Activated CD8-positive, alpha-beta memory T cell treated with anti-CD3 and anti-CD28 coated beads, Interleukin-2, amount 50 U/mL, for 1 hour (primary cell): ENCODE data around the gene ARHGAP21.

Experiments used
- DNase-seq: peaks from one replicate; pipeline ENCODE4 v3.0.0-alpha.2; 2020; ENCODE audit errors: extremely low read depth

Gene ARHGAP21

DNA sequence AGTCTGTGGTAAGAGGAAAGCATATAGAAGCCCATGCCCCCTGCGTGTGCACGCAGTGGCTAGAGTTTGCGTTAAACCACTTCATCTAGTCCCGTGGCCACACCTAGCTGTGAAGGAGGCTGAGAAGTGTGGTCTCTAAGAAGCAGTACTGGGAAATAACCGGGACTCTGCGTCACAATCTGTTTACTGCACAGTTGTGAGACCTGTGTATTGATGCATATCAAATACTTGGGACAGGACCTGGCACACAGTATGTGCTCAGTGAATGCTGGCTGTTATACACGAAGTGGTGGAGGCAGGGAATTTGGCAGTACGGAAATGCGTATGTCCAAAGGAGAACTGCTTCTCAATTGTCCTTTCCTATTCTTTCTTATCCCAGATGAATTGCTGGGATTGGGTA, 149.5 kb downstream of the ARHGAP21 start:
- DNase-seq = no peak

DNA sequence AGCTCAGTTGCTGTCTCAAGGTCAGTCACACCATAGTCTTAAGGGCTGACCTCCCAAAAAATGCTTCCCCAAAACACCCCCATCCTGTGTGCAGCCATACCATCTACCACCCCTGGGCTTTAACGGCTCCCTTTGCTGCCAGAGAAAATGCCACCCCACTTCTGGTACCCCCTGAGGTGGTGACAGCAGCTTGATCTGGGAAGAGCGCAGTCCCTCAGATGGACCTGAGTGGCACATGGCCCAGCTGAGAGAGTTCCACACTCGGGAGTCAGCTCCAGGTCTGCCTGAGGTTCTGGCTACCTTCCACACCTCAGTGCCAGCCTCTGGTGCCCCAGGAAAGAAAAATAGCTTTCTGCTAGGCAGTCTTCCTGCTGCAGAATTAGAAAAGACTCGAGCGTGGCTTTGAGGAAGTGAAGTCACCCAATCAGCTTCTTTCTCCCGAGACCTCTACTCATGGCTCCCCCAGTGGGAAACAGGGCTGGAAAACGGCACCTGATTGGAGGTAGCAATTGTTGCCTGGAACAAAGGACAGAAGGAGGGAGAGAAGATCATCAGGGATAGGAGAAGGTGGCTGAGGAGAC, 151.7 kb downstream of the ARHGAP21 start:
- DNase-seq = no peak

DNA sequence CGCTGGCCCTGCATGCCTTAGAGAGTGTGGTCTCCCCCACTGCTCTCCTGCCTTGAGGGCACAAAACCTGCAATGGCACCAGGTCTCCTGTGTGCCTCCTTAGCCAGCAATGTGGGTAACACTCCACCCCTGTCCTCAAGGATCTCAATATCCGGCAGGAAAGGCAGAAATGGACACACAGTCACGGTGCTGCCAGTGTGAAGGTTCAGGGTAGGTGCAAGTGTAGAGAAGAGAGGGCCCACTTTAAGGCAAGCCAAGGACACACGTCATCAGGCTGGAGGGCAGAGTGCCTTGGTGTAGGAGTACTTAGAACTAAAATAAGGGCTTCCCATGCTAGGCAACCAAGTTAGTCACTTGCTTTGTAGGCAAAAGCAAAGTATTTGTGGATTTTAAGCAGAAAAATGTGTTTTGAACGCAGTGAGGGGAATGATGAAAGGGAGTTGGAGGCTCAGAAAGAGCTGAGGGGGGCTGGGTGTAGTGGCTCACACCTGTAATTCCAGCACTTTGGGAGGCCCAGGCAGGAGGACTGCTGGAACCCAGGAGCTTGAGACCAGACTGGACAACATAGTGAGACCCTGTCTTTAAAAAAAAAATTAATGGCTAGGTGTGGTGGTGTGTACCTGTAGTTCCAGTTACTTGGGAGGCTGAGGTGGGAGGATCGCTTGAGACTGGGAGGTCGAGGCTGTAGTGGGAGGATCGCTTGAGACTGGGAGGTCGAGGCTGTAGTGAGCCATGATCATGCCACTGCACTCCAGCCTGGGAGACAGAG, 152.8 kb downstream of the ARHGAP21 start:
- no peak for DNase-seq

GRCh38 chr10:24569828-24570657, 153.6 kb downstream of the ARHGAP21 start:
- no peak for DNase-seq

- DNase-seq = no peak
Measured at GRCh38 chr10:24569330-24569796, 154.3 kb downstream of the ARHGAP21 start.

- no peak for DNase-seq
Measured at GRCh38 chr10:24568042-24568441, 155.6 kb downstream of the ARHGAP21 start.

GRCh38 chr10:24561453-24561852, 162.2 kb downstream of the ARHGAP21 start:
- no peak for DNase-seq

- no peak for DNase-seq
Measured at GRCh38 chr10:24556750-24557742, 166.6 kb downstream of the ARHGAP21 start.

DNA sequence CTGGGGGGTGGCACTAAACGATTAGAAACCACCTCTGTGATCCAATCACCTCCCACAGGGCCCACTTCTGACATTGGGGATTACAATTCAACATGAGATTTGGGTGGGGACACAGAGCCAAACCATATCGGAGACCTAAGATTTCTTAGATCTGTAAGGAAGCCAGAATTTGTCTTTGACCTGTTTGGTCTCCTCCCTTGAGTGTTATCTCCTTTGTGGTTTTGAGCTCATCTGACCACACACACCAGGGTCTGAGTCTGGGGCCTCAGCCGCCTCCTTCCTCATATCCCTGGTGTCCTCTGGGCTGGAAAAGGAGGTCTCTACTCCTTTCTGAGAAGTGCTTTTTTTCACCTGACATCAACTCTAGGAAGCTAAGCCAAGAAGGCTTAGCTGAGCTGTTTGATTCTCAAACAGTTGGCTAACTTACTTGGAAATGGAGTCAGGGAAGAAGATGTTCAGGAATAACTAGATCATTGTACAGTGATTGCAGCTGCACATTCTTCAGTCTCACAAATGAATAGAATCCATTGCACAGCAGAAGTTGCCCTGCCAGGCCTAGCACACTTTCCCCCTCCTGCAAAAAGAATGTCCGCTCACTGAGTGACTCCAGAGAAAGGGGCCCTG, 167.4 kb downstream of the ARHGAP21 start:
- no peak for DNase-seq

GRCh38 chr10:24554036-24554435, 169.7 kb downstream of the ARHGAP21 start:
- no peak for DNase-seq

- no peak for DNase-seq
Measured at GRCh38 chr10:24553051-24553612, 170.6 kb downstream of the ARHGAP21 start.

DNA sequence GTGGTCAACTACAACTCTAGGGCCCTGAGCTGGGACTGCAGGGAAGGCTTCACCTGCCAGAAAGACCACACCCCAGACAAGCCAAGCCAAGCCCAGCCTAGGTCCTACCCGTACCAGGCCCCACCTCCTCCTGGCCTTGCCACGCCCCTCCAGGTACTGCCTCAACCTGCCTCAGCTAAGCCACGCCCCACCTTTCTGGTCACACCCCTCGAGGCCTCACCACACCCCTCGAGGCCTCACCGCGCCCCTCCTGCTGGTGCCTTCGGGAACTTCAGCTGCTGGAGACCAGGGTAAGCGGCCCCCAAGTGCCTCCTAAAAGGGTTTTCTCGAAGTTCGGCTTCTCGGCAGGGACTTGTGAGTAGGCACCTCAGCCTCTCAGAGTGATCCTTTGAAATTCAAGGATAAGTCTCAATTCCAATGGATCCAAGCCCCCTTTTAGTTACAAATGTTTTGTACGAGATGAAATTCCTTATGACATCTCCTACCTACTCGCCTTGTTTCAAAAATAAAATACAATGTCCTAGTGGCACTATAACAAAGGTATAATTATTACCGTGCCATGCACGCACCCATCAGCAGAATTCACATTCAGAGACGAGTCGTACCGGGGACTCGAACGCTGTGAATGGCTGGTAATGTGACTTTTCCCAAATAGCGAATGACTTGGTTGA, 171.2 kb downstream of the ARHGAP21 start:
- DNase-seq = no peak

GRCh38 chr10:24551161-24551560, 172.5 kb downstream of the ARHGAP21 start:
- no peak for DNase-seq

DNA sequence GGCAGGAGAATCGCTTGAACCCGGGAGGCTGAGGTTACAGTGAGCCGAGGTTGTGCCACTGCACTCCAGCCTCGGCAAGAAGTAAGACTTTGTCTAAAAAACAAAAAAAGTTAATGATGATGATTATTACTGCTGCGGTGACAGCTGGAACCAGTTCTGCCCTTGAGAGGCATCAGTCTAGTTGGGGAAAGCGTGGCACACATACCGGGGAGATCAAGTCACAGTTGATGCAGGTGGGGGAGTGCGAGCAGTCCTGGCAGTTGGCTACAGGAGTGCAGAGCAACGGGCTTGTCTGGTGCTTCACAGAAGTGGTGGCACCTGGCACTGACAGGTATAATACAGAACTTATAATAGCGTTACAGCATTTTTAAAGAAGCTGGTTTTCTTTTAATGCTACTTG, 173.0 kb downstream of the ARHGAP21 start:
- no peak for DNase-seq

GRCh38 chr10:24545585-24545984, 178.1 kb downstream of the ARHGAP21 start:
- no peak for DNase-seq

DNA sequence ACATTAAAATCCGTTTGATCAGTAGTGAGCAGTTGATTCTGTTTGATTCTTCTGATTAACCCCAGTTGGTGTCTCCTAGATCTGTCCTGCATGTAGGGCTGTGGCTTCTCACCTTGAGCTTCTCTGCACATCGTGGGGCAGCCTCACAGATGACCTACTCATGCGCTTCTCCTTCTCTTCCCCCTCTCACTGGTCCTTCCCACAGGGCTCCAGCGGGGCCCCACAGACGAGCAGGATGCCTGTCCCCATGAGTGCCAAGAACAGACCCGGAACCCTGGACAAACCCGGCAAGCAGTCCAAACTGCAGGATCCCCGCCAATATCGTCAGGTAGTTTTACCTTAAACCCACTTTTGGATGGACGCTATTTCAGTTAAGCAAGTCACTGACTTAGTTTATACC, 178.9 kb downstream of the ARHGAP21 start:
- no peak for DNase-seq

DNA sequence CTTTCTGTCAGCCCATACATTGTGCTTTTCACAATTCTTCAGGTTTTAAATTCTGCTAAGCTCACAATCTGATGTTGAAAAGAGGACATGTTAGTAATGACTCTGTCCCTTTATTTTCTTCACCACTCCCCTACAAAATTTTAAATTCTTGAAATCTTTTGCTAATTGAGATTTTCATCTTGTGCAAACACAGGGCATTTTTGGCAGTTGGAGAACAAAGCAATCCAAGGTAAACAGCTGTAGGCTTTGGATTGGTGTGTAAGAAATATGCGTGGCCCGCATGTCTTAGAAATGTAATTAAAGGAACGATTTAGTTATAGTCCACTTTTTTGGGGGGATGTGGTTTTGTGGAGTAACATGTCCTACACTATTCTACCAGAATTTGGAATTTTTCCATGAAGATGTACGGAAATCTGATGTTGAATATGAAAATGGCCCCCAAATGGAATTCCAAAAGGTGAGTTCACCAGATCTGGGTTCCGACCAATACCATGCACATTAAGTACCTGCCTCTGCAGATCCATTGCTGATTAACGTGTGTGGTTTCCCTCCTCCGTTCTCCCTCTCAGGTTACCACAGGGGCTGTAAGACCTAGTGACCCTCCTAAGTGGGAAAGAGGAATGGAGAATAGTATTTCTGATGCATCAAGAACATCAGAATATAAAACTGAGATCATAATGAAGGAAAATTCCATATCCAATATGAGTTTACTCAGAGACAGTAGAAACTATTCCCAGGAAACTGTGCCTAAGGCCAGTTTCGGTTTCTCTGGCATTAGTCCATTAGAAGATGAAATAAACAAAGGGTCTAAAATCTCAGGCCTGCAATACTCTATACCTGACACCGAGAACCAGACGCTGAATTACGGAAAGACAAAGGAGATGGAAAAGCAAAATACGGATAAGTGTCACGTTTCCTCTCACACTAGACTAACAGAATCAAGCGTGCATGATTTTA, 181.1 kb downstream of the ARHGAP21 start:
- DNase-seq = no peak

DNA sequence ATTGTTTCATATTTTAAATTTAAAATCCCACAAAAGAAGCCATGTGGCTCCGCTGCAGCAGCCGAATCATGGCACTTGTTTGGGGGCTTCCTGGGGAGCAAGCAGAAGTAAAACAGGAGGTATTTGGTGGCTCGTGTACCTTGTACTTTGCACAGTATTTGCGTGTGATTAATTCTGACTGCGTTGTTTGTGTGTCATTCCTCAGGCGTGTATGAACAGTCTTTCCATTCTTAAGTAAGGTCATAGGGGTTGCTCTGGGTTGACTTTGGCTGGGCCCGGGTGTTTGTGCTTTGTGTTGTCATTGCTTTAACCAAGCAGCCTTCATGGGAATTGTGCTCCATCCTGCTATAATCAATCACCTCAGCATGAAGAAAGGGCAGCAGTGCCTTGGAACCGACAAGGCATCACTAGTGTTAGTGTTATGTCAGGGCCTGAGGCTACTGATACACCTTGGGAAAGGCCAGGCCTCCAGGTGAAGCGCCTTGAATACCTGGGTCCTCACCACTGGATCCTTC, 182.4 kb downstream of the ARHGAP21 start:
- DNase-seq = no peak

DNA sequence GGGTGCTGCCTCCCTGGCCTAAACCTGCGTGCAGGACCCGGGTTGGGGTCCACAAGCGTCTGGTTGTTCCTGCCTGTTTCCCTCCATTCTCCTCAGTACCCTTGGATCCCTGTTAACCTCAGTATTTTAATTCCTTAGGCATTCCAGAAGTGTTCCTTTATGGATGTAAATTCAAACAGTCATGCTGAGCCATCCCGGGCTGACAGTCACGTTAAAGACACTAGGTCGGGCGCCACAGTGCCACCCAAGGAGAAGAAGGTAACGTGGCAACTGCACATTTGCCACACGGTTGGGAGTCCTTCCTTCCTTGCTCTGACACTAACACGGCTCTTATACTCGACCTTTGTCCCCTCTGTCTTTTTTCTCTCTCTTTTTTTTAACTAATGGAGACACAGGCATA, 187.1 kb downstream of the ARHGAP21 start:
- no peak for DNase-seq
